ENCODE measurements around the gene THSD4. TPM values are rescaled to one million over a fixed set of nuclear protein-coding genes. Genes with fewer than 3 reads are reported as not detected.

The THSD4 gene
- total RNA-seq, 1 experiment from 2014 or later = 24.2 TPM

DNA sequence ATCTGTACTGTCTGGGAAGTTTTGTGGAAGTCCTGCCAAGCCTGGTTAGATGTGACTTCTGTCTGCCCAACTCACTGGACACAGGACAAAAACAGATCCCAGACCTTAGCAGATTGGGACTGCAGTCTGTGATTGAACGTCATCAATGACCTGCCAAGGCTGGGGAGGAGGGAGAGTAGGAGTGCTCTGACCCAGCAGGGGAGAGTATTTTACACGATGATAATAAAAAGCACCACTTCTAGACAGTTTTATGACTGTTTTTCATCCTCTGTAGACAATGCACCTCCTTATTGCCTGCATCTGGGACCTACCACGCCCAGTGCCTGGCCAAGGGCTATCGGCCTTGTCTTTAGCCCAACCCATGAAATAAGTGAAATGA lies 592.8 kb downstream of the THSD4 start:
- Mint-ChIP-seq H3K9me3 (ENCODE audit: low read depth, unreplicated experiment) (no peaks in the 10 kb centered on the region), H3K36me3 (ENCODE audit: insufficient read depth, unreplicated experiment) (no peaks in the 10 kb centered on the region), H3K4me1 (ENCODE audit: low read depth, unreplicated experiment) (peaks cover 28% of the 10 kb centered on the region), H3K27me3 (ENCODE audit: unreplicated experiment) (peaks cover 17% of the 10 kb centered on the region), H3K27ac (ENCODE audit: unreplicated experiment) (no peak overlapping the region), H3K4me3 (ENCODE audit: low read depth, unreplicated experiment) (no peak overlapping the region)
- TF ChIP-seq, protein P1, sequence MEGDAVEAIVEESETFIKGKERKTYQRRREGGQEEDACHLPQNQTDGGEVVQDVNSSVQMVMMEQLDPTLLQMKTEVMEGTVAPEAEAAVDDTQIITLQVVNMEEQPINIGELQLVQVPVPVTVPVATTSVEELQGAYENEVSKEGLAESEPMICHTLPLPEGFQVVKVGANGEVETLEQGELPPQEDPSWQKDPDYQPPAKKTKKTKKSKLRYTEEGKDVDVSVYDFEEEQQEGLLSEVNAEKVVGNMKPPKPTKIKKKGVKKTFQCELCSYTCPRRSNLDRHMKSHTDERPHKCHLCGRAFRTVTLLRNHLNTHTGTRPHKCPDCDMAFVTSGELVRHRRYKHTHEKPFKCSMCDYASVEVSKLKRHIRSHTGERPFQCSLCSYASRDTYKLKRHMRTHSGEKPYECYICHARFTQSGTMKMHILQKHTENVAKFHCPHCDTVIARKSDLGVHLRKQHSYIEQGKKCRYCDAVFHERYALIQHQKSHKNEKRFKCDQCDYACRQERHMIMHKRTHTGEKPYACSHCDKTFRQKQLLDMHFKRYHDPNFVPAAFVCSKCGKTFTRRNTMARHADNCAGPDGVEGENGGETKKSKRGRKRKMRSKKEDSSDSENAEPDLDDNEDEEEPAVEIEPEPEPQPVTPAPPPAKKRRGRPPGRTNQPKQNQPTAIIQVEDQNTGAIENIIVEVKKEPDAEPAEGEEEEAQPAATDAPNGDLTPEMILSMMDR (IDR thresholded peaks at IDR 0.05; ENCODE audit: unreplicated experiment) = no peak
- DNase-seq = no peak
- CTCF ChIA-PET = no interaction called here
- intact Hi-C loops (cut with micrococcal nuclease; ENCODE audit: unreplicated experiment) = no loop called here
- BruUV-seq (replicated peaks) = no TSS peak

DNA sequence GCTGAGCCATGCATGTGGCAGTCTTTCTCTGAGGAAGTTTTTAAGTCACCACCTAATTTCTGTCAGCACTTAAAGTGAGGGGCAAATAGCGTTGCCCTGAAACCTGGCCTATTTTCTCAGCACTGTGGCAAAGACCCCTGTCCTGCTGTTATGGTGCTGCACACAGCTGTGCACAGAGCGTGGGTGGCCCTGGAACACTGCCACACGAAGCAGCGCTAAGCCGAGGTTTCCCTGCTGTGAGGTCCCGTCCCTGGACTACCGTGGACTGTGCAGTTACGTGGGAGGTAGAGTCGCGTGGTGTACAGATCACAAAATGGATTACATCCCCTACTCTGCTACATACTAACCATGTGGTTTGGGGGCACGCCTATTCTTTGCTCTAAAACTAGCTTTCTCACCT lies 593.5 kb downstream of the THSD4 start:
- CTCF ChIA-PET = interaction anchor here (0.6 kb wide), 1 partner anchor 261 kb away, joined by 3 read pairs; no protein-coding TSS in a partner anchor
- intact Hi-C loops (cut with micrococcal nuclease; ENCODE audit: unreplicated experiment) = no loop called here
- Mint-ChIP-seq H3K36me3 (ENCODE audit: insufficient read depth, unreplicated experiment) (no peaks in the 10 kb centered on the region), H3K27me3 (ENCODE audit: unreplicated experiment) (peaks cover 17% of the 10 kb centered on the region), H3K9me3 (ENCODE audit: low read depth, unreplicated experiment) (no peaks in the 10 kb centered on the region), H3K4me1 (ENCODE audit: low read depth, unreplicated experiment) (peaks cover 28% of the 10 kb centered on the region), H3K27ac (ENCODE audit: unreplicated experiment) (no peak overlapping the region), H3K4me3 (ENCODE audit: low read depth, unreplicated experiment) (no peak overlapping the region)
- BruUV-seq (replicated peaks) = no TSS peak
- no peak for DNase-seq
- TF ChIP-seq, protein P1 (IDR thresholded peaks at IDR 0.05; ENCODE audit: unreplicated experiment) = no peak

DNA sequence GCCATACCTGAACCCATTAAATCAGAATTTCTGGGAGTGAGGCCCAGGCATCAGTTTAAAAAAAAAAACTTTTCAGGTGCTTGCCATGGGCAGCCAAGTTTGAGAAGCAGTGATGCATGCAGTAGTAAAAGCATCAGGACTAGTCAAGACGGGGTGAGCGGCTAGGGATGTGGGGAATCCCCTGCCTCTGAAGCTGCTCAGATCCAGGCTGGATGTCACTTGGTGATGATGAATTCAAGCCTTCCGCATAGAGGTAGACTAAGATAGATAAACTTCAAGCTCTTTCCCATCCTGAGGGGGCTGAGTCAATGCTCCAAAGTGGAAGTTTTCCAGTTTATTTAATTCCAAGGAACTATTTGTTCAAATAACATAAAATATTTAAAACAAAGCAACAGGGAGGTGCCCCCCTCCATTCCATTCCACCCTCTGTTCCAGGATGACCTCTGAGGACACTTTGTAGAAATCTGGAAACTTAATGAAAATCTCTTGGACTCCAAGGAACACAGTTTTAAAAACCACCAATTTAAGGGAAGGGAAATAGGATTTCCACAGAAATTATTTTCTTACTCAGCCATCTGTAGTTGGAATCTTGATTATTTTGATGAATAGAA lies 594.6 kb downstream of the THSD4 start:
- Mint-ChIP-seq H3K4me3 (ENCODE audit: low read depth, unreplicated experiment) (no peak overlapping the region), H3K27ac (ENCODE audit: unreplicated experiment) (no peak overlapping the region), H3K27me3 (ENCODE audit: unreplicated experiment) (peaks cover 15% of the 10 kb centered on the region), H3K4me1 (ENCODE audit: low read depth, unreplicated experiment) (peaks cover 23% of the 10 kb centered on the region), H3K9me3 (ENCODE audit: low read depth, unreplicated experiment) (no peaks in the 10 kb centered on the region), H3K36me3 (ENCODE audit: insufficient read depth, unreplicated experiment) (no peaks in the 10 kb centered on the region)
- intact Hi-C loops (cut with micrococcal nuclease; ENCODE audit: unreplicated experiment) = no loop called here
- TF ChIP-seq, protein P1 (IDR thresholded peaks at IDR 0.05; ENCODE audit: unreplicated experiment) = no peak
- BruUV-seq (replicated peaks) = no TSS peak
- CTCF ChIA-PET = interaction anchor here (0.7 kb wide), 1 partner anchor 17 kb away, joined by 3 read pairs; no protein-coding TSS in a partner anchor
- no peak for DNase-seq

DNA sequence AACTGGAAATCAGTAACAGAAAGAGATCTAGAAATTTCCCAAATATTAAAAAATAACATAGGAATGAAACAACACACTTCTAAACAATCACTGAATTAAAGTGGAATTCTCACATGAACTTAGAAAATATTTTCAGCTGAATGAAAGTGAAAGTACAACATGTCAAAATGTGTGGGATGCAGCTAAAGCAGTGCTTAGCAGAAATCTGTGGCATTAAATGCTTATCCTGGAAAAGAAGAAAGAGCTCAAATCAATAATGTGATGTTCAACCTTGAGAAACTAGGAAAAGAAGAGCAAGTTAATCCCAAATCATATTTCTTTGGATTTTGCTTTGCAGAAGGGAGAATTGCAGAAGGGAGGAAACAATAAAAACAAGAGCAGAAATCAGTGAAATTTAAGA lies 596.9 kb downstream of the THSD4 start:
- H3K4me1 Mint-ChIP-seq (ENCODE audit: low read depth, unreplicated experiment) = peaks cover 6% of the 10 kb centered on the region
- no peak overlapping the region for H3K4me3 Mint-ChIP-seq (ENCODE audit: low read depth, unreplicated experiment)
- no peaks in the 10 kb centered on the region for H3K36me3 Mint-ChIP-seq (ENCODE audit: insufficient read depth, unreplicated experiment)

More for the DNA sequence above, 596.9 kb downstream of the THSD4 start:
- DNase-seq = no peak
- CTCF ChIA-PET = interaction anchor here (0.6 kb wide), 1 partner anchor 222 kb away, joined by 3 read pairs; no protein-coding TSS in a partner anchor
- no TSS peak for BruUV-seq (replicated peaks)
- TF ChIP-seq, protein P1 (IDR thresholded peaks at IDR 0.05; ENCODE audit: unreplicated experiment) = no peak
- intact Hi-C loops (cut with micrococcal nuclease; ENCODE audit: unreplicated experiment) = no loop called here
- Mint-ChIP-seq H3K27me3 (ENCODE audit: unreplicated experiment) (no peaks in the 10 kb centered on the region), H3K27ac (ENCODE audit: unreplicated experiment) (no peak overlapping the region), H3K9me3 (ENCODE audit: low read depth, unreplicated experiment) (no peaks in the 10 kb centered on the region)
